Peyer's patch (tissue), 4 donors: Measurements from ENCODE around the gene ZFHX3. TPM values are rescaled to one million over a fixed set of nuclear protein-coding genes. Genes with fewer than 3 reads are reported as not detected.
A peak's percentile ranks its signal among the peaks of the same experiment; 100 is the strongest.

Source experiments
- DNase-seq, 3 donors: peaks; one replicate each; pipeline ENCODE4 v3.0.0-alpha.2; 2017 to 2019
- H3K27ac ChIP-seq, 4 donors: fragments of 200-600 bp; sonication (generic); one replicate each; pipeline ENCODE4 v1.5.1; 2016 to 2019
- H3K27me3 ChIP-seq, 2 donors: fragments of 200-600 bp; sonication (generic); one replicate each; pipeline ENCODE4 v1.5.1; 2019
- H3K36me3 ChIP-seq, 3 donors: fragments of 200-600 bp; sonication (generic); one replicate each; pipeline ENCODE4 v1.5.1; 2016 to 2019
- H3K4me1 ChIP-seq, 4 donors: fragments of 200-600 bp; sonication (generic); one replicate each; pipeline ENCODE4 v1.5.1; 2016 to 2019
- H3K4me3 ChIP-seq, 4 donors: fragments of 200-600 bp; sonication (generic); 1 replicate in 3 of 4; 2 replicates in 1 of 4; pipeline ENCODE4 v1.5.1; 2016 to 2019; ENCODE audit warnings: mild to moderate bottlenecking in 1 of 4
- H3K9me3 ChIP-seq, 4 donors: fragments of 200-600 bp; sonication (generic); one replicate each; pipeline ENCODE4 v1.5.1; 2016 to 2019; ENCODE audit warnings: mild to moderate bottlenecking in 1 of 4
- POLR2A ChIP-seq, 2 donors: fragments of 450-650 bp; IDR thresholded peaks; one replicate each; pipeline ENCODE4 v1.5.1; 2017; ENCODE audit warnings: antibody characterized with exemption in 2 of 2, mild to moderate bottlenecking in 2 of 2, moderate library complexity in 2 of 2
- total RNA-seq, 4 donors: library from RNA; depleted of rRNA; stranded (reverse); fragments of >200 nt; gene quantifications; one replicate each; pipeline ENCODE4 v1.1.0, GENCODE V29; 2016
- TF ChIP-seq, protein P1 (sequence below), 6 experiments: fragments of 450-650 bp in 4 of 6; fragments of 200-600 bp in 2 of 6; sonication (generic) in 1 of 6; IDR thresholded peaks; one replicate each; pipeline ENCODE4 v1.5.1; 2017 to 2019; ENCODE audit warnings: antibody characterized with exemption in 6 of 6, mild to moderate bottlenecking in 3 of 6, moderate library complexity in 1 of 6

ZFHX3 gene
- total RNA-seq, 4 donors from 2014 or later = 6.3 to 39.6 (median 14.6) TPM

DNA sequence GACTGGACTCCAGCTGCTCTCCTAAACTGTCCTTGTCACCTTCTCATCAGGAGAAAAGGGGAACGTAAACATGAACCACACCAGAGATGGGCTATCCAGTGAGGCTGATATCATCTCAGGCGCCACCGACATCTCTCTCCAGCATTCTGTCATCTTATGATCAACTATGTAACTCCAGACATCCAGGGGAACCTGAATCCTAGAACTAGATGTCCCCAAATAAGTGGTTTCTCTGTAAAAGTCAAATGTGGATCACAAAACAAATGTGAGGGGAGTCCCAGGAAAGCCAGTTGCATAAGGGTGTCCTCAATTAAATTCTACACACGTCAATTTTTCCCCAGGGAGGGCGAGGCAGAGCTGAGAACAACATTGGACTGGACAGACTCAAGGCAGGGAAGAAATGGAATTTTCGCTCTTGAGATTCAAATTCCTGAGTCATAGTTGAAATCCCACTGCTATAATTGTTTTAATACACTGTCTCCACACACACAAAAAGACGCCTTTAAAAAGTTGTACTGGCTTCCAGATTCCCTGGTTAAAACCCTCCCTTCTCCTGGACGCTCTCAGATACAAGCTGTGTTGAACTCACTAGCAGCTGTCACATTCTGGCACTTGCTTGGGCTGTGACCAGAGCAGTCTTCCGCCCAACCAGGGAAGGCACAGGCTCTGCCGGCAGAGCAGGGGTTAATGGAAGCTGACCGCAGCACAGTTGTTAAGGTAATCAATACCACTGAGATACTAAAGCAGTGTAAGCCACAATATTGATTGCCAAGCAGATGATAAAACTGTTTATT lies 62.6 kb downstream of the ZFHX3 start:
- H3K9me3 ChIP-seq = no peaks in the 10 kb centered on the region
- H3K36me3 ChIP-seq = no peaks in the 10 kb centered on the region
- H3K4me1 ChIP-seq = peaks cover 0 to 5% (median 1%) of the 10 kb centered on the region in 4 donors
- H3K27me3 ChIP-seq = no peaks in the 10 kb centered on the region
- DNase-seq = peak in 1 of 3 donors; percentile 62
- TF ChIP-seq POLR2A (IDR thresholded peaks at IDR 0.05) = no peak
- TF ChIP-seq, protein P1, sequence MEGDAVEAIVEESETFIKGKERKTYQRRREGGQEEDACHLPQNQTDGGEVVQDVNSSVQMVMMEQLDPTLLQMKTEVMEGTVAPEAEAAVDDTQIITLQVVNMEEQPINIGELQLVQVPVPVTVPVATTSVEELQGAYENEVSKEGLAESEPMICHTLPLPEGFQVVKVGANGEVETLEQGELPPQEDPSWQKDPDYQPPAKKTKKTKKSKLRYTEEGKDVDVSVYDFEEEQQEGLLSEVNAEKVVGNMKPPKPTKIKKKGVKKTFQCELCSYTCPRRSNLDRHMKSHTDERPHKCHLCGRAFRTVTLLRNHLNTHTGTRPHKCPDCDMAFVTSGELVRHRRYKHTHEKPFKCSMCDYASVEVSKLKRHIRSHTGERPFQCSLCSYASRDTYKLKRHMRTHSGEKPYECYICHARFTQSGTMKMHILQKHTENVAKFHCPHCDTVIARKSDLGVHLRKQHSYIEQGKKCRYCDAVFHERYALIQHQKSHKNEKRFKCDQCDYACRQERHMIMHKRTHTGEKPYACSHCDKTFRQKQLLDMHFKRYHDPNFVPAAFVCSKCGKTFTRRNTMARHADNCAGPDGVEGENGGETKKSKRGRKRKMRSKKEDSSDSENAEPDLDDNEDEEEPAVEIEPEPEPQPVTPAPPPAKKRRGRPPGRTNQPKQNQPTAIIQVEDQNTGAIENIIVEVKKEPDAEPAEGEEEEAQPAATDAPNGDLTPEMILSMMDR (IDR thresholded peaks at IDR 0.05) = no peak
- peak overlapping the region; percentile 3 to 87 (median 59) for H3K27ac ChIP-seq
- H3K4me3 ChIP-seq = no peak overlapping the region

GRCh38 chr16:72983728-72984350 lies 64.1 kb downstream of the ZFHX3 start:
- no peaks in the 10 kb centered on the region for H3K36me3 ChIP-seq
- H3K9me3 ChIP-seq = no peaks in the 10 kb centered on the region
- TF ChIP-seq, protein P1 (IDR thresholded peaks at IDR 0.05) = no peak
- TF ChIP-seq POLR2A (IDR thresholded peaks at IDR 0.05) = no peak
- peak overlapping the region in 1 of 4 donors; percentile 30 for H3K27ac ChIP-seq
- DNase-seq = peak in 1 of 3 donors; percentile 30
- peaks cover 0 to 3% (median under 1%) of the 10 kb centered on the region in 4 donors for H3K4me1 ChIP-seq
- no peaks in the 10 kb centered on the region for H3K27me3 ChIP-seq
- H3K4me3 ChIP-seq = no peak overlapping the region

DNA sequence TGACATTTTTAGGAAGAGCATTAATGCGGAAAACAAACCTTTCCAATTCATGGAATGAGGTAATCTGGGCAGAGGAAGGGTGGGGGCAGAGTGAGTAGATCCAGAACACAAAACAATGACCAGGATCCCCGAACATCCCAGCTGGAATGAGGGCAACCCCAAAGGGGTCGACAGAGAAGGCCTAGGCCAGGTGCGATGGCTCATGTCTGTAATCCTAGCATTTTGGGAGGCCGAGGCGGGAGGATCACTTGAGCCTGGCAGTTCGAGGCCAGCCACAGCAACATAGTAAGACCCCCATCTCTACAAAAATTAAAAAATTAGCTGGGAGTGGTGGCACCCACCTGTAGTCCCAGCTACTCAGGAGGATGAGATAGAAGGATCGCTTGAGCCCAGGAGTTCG lies 64.7 kb downstream of the ZFHX3 start:
- H3K27ac ChIP-seq = no peak overlapping the region
- H3K4me1 ChIP-seq = peaks cover 0 to 7% (median 1%) of the 10 kb centered on the region in 4 donors
- peak in 1 of 3 donors; percentile 29 for DNase-seq

DNA sequence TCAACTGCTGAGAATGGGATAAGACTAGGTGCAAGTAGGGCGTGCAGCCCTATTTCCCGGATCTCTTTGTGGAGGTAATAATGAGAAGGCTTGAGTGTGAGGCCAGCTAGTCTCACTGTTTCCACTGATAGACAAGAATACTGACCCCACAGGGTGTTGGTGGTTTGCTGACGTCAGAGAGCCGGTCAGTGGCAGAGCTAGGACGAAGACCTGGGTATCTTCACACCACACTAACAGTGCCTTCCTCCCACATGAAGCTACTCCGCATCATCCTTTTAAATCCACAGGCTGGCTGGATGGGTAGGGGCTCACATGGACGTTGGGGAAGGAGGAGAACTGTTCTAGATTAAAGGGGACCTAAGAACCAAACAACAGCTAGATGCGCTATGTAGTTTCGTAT lies 68.0 kb downstream of the ZFHX3 start:
- no peak overlapping the region for H3K4me3 ChIP-seq
- peaks cover 0 to 12% (median 0%) of the 10 kb centered on the region in 4 donors for H3K4me1 ChIP-seq
- TF ChIP-seq POLR2A (IDR thresholded peaks at IDR 0.05) = no peak
- TF ChIP-seq, protein P1 (IDR thresholded peaks at IDR 0.05) = no peak
- H3K27ac ChIP-seq = no peak overlapping the region
- no peaks in the 10 kb centered on the region for H3K9me3 ChIP-seq
- H3K36me3 ChIP-seq = no peaks in the 10 kb centered on the region
- no peaks in the 10 kb centered on the region for H3K27me3 ChIP-seq
- DNase-seq = no peak

More for the DNA sequence above, 64.7 kb downstream of the ZFHX3 start:
- TF ChIP-seq, protein P1 (IDR thresholded peaks at IDR 0.05) = no peak
- no peak for TF ChIP-seq POLR2A (IDR thresholded peaks at IDR 0.05)
- Histone ChIP-seq H3K4me3 (no peak overlapping the region), H3K9me3 (no peaks in the 10 kb centered on the region), H3K27me3 (no peaks in the 10 kb centered on the region), H3K36me3 (no peaks in the 10 kb centered on the region)

DNA sequence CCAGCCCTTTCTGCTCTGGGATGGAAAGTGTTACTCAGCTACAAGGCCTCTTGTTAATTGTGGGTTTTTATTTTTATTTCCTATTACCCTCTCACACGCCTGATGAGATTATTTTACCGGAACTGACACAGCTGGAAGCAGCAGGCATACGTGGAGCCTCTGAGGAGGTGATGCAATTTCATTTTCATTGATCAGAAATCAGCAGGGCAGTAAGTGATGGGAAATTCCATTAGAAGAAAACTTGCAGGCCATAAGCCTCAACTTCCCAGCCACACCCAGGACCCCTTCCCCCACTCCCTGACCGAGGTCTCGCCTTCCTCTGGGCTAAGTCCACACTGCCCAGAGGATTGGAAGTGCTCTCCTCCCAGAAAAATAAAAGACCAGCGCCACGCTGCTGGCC lies 69.7 kb downstream of the ZFHX3 start:
- Histone ChIP-seq H3K27ac (no peak overlapping the region), H3K9me3 (no peaks in the 10 kb centered on the region), H3K36me3 (no peaks in the 10 kb centered on the region), H3K4me1 (peaks cover 0 to 16% (median 0%) of the 10 kb centered on the region in 4 donors), H3K27me3 (no peaks in the 10 kb centered on the region), H3K4me3 (no peak overlapping the region)
- TF ChIP-seq, protein P1 (IDR thresholded peaks at IDR 0.05) = no peak
- TF ChIP-seq POLR2A (IDR thresholded peaks at IDR 0.05) = no peak
- DNase-seq = no peak
